ENCODE results near the gene ARL16.

Gene ARL16

DNA sequence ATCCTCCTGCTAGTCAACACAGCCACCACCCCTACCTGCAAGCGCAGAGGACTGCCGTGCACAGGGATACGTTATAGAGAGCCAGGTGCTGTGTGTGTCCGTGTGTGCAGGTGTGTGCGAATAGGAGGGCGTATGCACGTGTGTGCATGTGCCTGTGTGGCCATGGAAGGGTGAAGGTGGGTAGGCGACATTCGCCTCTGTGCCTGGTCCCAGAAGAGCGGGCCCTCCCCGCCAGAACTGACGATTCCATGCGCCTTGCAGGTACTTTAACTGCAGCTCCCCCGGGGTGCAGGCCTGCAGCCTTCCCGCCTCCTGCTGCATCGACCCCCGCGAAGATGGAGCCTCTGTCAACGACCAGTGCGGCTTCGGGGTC is 36.0 kb downstream of the ARL16 start:
- DNase-seq (ENCODE audit: low read depth in 2 of 3, low spot score in 1 of 3), result no peak

DNA sequence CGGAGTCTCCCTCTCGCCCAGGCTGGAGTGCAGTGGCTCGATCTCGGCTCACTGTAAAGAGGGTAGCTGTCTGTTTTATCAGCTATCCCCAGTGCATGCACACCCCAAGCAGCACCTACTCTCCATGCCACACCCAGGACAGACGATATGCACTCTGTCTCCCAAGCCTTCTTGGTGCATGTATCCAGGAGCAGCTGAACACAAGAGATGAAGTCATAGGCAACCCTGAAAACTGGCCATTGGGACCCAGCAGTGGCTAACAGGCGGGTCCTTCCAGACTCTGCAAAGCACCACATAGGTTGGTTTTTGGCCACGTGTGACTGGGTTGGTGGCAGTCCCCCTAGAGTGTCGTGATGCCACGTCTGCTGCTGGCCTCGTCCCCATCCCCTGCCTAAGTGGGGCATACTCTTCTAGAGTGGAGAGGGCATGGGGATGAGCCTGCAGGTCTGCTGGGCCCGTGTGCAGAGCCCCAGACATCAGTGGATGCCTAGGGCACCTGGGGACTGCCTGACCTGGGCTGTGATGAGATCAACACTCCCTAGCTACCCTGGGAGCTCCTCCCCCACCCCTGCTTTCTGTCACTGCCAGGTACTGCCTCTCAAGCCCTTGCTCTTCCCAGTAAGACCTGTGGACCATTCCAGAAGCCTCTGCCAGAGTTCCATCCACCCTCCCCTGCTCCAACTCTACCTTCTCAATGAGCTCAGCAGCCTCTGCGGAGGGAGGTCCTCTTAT is 36.6 kb downstream of the ARL16 start:
- DNase-seq (ENCODE audit: low read depth in 2 of 3, low spot score in 1 of 3), result no peak

DNA sequence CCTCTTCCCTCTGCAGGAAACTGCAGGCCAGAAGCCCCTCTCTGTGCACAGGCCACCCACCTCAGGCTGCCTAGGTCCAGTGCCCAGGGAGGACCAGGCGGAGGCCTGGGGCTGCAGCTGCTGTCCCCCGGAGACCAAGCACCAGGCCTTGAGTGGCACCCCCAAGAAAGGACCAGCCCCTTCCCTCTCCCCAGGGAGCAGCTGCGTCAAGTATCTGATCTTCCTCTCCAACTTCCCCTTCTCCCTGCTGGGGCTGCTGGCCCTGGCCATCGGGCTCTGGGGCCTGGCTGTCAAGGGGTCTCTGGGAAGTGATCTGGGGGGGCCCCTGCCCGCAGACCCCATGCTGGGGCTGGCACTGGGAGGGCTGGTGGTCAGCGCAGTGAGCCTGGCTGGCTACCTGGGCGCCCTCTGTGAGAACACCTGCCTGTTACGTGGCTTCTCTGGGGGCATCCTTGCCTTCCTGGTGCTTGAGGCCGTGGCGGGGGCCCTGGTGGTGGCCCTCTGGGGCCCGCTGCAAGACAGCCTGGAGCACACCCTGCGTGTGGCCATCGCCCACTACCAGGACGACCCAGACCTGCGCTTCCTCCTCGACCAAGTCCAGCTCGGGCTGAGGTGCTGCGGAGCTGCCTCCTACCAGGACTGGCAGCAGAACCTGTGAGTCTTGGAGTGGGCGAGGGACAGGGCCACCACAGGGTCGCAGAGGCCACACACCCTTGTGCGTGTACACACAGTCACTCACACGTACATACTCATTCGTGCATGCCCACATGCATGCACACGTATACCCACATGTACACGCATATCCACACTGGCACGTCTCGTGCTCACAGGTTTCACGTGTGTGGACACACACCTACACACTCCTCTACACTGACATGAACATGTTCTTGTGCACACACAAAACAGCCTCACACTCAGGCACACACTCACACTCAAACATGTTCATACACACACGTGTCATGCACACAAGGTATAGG is 38.3 kb downstream of the ARL16 start:
- no peak for DNase-seq (ENCODE audit: low read depth in 2 of 3, low spot score in 1 of 3)

DNA sequence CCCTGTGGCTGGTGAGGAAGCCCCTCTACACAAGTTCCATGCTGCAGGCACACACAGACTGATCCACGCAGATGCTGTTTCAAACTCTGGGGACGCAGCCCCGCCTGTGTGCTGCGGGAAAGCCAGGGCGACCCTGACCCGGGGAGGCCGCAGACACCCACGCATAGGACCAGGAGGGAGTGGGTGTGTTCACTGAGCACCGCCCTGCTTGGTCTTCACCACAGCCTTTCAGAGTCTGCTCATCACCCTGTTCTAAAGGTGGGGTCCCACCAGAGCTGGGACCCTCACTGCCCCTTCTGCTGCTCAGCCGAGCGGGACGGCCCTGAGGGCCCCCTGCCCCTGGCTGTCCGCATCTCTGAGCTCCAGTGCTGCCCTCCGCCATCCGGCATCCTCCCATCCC is 39.1 kb downstream of the ARL16 start:
- DNase-seq (ENCODE audit: low read depth in 2 of 3, low spot score in 1 of 3), result no peak

DNA sequence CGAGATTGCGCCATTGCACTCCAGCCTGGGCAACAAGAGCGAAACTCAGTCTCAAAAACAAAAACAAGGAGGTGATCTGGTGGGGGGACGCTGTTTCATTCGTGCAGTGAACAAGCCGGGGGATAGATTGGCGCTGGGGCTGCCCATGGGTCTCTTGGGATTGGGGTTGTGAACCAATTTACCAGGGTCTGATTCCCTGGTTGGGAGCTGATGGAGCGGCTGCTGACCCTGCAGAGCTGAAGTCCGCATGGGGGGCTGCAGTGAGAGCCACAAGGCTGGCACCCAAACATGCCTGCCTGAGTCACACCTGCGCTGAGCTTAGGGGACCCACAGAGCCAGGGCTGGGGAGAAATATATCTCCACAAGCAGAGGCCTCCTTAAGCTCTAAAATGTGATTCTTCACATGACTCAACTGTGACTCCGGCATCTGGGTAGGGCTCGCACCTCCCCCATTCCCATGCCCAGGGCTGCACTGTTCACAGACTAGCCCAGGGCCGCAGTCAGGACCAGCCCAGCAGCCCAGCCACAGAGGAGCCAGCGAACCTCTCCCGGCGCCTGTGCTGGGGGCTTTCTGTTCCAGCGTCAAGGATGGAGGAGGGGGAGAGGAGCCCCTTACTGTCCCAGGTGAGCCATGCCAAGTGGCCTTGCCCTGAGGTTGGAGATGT is 41.6 kb downstream of the ARL16 start:
- DNase-seq (ENCODE audit: low read depth in 2 of 3, low spot score in 1 of 3), result no peak

DNA sequence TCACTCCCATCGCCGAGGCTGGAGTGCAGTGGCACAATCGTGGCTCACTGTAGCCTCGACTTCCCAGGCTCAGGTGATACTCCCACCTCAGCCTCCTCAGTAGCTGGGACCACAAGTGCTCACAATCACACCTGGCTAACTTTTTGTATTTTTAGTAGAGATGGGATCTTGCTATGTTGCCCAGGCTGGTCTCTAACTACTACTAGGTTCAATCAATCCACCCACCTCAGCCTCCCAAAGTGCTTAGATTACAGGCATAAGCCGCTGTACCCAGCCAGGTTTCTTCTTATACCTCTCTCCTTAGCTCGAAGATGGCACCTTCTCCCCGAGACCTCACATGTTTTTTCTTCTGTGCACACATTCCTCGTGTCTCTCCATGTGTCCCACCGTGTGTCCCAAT is 43.6 kb downstream of the ARL16 start:
- DNase-seq (ENCODE audit: low read depth in 2 of 3, low spot score in 1 of 3), result no peak

DNA sequence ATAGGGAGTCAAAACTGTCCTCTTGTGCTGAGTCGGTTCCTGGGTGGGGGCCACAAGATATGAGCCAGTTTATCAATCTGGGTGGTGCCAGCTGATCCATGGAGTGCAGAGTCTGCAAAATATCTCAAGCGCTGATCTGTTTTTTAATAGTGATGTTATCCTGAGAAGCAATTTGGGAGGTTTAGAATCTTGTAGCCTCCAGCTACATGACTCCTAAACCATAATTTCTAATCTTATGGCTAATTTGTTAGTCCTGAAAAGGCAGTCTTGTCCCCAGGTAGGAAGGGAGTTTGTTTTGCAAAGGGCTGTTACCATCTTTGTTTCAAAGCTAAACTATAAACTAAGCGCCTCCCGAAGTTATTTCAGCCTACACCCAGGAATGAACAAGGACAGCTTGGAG is 44.9 kb downstream of the ARL16 start:
- DNase-seq (ENCODE audit: low read depth in 2 of 3, low spot score in 1 of 3), result no peak

DNA sequence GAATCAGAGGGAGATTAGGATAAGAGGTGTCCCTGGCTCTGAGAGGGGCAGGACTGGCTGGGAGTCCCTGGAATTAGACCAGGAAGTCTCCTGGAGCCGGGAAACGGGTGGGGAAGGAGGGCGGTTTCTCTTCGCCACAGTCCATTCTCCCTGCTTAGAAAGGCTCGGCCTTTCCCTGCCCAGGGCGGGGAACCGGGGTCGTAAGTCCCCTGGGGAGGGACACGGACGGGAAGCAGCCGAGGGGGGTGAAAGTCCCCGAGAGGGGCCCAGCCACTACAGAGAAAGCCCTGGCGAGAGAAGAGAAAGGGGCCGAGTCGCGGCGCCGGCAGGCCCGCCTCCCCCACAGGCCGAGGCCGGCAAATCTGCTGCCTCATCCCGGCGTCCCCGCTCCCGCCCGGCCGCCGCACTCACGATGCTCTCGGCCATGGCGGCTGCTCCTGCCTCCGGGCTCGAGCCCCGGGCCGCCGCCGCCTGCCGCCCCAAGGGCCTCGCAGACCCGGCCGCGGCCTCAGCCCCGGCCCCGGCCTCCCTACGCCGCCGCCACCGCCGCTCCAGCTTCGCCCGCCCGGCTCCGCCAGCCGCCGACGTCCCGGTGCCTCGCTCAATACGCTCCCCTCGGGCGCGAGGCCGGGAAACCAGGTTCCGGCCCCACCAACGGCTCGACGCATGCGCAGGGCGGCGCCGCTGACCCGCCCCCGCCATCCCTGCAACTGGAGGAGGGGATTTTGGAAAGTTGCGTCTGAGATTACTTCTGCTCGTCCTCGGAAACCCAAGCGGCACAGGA is 46.9 kb downstream of the ARL16 start, which contains the start of the genes NPLOC4 and TSPAN10:
Gene NPLOC4, minus strand, starts transcription at position 608 of the 784 bp plus-strand sequence. Its CDS starts 182 bp downstream, at position 426.
Gene TSPAN10, plus strand, starts transcription at position 692 of the 784 bp plus-strand sequence. CDS start 5,217 bp downstream, outside the sequence.
- DNase-seq (ENCODE audit: low read depth in 2 of 3, low spot score in 1 of 3), result peak; percentile 79 to 85 (median 83)

DNA sequence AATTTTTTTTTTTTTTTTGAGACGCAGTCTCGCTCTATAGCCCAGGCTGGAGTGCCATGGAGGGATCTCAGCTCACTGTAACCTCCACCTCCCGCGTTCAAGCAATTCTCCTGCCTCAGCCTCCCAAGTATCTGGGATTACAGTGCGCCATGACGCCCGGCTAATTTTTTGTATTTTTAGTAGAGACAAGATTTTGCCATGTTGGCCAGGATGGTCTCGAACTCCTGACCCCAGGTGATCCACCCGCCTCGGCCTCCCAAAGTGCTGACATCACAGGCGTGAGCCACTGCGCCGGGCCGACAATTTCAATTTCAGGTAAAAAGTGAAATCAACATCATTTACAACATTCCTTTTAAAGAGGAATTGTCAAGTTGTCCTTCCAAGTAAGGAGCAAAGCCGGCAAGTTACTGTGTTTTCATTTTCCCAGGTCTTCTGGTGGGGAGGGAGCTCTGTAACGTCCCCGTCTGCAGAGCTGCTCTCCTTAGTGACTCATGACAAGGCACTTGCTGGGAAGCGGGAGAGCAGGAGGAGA is 47.6 kb downstream of the ARL16 start:
- DNase-seq (ENCODE audit: low read depth in 2 of 3, low spot score in 1 of 3), result peak in 1 of 3 donors; percentile 5

DNA sequence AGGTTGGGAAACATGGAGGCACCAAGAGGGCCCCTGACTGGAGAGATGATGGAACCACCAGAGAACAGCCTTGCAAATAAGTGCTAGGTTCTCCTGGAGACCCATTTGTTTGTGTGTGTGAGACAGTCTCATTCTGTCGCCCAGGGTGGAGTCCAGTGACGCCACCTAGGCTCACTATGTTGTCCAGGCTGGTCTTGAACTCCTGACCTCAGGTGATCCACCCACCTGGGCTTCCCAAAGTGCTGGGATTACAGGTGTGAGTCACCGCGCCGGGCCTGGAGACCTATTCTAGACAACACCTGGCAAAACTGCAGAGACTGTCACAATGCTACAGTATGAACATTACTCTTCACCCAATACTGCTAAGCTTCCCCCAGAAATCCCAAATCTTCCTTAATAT is 48.2 kb downstream of the ARL16 start:
- no peak for DNase-seq (ENCODE audit: low read depth in 2 of 3, low spot score in 1 of 3)

DNA sequence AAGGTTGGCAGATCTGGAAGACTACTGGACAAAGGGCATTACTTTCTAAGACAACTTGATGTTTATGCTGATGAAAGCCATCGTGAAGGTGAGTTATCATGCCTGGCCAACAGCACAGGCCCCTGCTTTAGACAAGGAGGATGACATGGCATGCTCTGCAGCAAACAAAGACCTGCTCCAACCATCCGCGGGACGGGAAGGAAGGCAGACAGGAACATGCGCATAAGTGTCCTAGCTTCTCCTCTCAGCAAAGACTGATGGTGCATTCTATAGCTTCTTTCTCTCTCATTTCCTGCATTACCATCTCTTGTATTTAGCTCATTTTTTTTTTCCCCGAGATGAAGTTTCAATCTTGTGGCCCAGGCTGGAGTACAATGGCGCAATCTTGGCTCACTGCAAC is 52.1 kb downstream of the ARL16 start:
- no peak for DNase-seq (ENCODE audit: low read depth in 2 of 3, low spot score in 1 of 3)

Data from stimulated activated CD4-positive, alpha-beta T cell treated with anti-CD3 and anti-CD28 coated beads, Interleukin-12 subunit alpha, Interleukin-12 subunit beta, amount 100 ng/mL, for 48 hours (primary cell).